NCI-H524 (cell line): ENCODE results near the gene DCAF17.
"Not testable (repeated sequence)": the region's sequence is repeated elsewhere in the genome, so short reads cannot be mapped to it uniquely, and the experiment has no call there.

Source experiments
- DNase-seq, 2 experiments: peaks; one replicate each; lab custom pipeline; 2025; lab: John Stamatoyannopoulos, UW

DCAF17 gene

GRCh38 chr2:171411214-171411613 lies 22.8 kb upstream of the DCAF17 start:
- DNase-seq, result no peak

- peak; percentile 25 to 60 for DNase-seq
These were observed 22.1 kb upstream of the DCAF17 start for GRCh38 chr2:171411791-171412483.

GRCh38 chr2:171412571-171413175 lies 21.4 kb upstream of the DCAF17 start:
- DNase-seq, result no peak

GRCh38 chr2:171414645-171415044 lies 19.4 kb upstream of the DCAF17 start:
- DNase-seq, result not testable (repeated sequence)

GRCh38 chr2:171416009-171416926 lies 17.8 kb upstream of the DCAF17 start:
- peak; percentile 97 to 98 for DNase-seq

- DNase-seq, result no peak
These were observed 14.7 kb upstream of the DCAF17 start for GRCh38 chr2:171419333-171419732.

- DNase-seq, result no peak
These were observed 13.1 kb upstream of the DCAF17 start for GRCh38 chr2:171420728-171421563.

- not testable (repeated sequence) for DNase-seq
These were observed 11.1 kb upstream of the DCAF17 start for GRCh38 chr2:171422710-171423495.

- DNase-seq, result peak; percentile 20 to 72
These were observed 3.3 kb upstream of the DCAF17 start for GRCh38 chr2:171430516-171431410.

- no peak for DNase-seq
These were observed 2.3 kb upstream of the DCAF17 start for GRCh38 chr2:171431677-171432167.

- no peak for DNase-seq
These were observed 1.6 kb upstream of the DCAF17 start for GRCh38 chr2:171432206-171432968.

- peak; percentile 24 to 47 for DNase-seq
These were observed 860 bp upstream of the DCAF17 start for GRCh38 chr2:171432969-171433762.

- no peak for DNase-seq
These were observed 338 bp upstream of the DCAF17 start, which contains the start of gene METTL8 for GRCh38 chr2:171433763-171434012. TSS of gene METTL8 (minus strand) at chr2:171433990. CDS start at chr2:171392185, 41,805 bp downstream.

GRCh38 chr2:171436307-171436706 lies 2.3 kb downstream of the DCAF17 start:
- no peak for DNase-seq

- DNase-seq, result no peak
These were observed 7.4 kb downstream of the DCAF17 start for GRCh38 chr2:171441470-171441869.

- DNase-seq, result peak in 1 of 2 experiments; percentile 8
These were observed 13.6 kb downstream of the DCAF17 start for GRCh38 chr2:171447675-171448074.

GRCh38 chr2:171451074-171451473 lies 17.0 kb downstream of the DCAF17 start:
- no peak for DNase-seq

- DNase-seq, result no peak
These were observed 18.7 kb downstream of the DCAF17 start for GRCh38 chr2:171452773-171453172.
